NCI-H748 (cell line): Measurements from ENCODE around the gene SRPK2.
"Not testable (repeated sequence)": the region's sequence is repeated elsewhere in the genome, so short reads cannot be mapped to it uniquely, and the experiment has no call there.

Source experiments
- DNase-seq: peaks from one replicate; lab custom pipeline; 2025; ENCODE audit not compliant: unreplicated experiment; lab: John Stamatoyannopoulos, UW

Gene SRPK2

DNA sequence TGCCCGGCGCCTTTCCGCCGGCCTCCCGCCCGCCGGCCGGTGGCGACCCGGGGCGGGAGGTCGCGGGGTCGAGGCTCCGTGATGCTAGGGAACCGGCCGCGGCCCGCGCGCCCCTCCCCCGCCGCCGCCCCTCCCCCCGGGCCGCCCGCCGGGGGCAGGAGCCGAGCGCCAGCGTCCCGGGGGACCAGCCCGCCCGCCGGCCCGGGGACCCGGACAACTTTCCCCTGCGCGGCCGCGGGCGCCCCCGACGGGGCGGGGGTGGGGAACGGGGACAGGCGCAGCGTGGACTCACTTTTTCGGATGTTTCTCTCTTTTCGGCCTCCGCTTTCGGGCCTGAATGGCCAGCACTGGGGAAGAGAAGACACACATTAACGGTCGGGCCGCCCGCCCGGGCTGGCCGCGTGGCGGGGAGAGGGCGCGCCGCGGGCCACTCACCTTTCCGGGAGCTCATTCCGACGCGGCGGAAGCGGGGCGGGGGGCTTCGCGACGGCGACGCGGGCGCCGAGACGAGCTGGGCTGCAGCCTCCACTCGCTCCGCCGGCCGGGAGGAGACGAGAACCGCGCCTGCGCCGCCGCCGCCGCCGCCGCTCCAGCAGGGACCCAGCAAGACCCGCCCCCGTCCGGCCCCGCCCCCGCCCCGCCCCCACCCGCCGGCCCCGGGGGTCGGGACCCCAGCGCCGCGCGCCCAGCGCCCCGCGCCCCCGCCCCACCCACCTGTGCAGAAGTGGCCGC, at the start of gene SRPK2:
SRPK2 (minus strand) TSS at position 566 of the 732 bp plus-strand sequence.
- DNase-seq, result peak; percentile 80

DNA sequence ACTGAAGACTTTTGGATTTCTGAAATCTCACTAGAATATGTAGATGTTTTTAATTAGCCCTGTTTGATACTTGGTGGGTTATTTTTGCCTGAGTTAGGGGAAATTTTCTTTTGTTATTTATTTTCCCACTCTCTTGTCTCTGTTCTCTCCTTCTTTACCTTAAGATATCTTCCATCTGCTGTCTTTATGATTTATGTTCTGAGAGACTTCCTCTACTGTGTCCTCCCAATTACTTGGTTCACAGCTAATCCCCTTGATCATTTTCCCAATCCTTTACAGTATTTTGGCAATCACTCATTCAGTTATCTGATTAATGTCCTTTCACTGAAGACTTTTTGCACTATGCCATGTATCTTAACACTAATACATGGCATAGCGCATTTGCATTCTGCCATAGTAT, 49.5 kb upstream of the SRPK2 start:
- DNase-seq, result no peak

GRCh38 chr7:105437356-105437755, 48.6 kb upstream of the SRPK2 start:
- not testable (repeated sequence) for DNase-seq

DNA sequence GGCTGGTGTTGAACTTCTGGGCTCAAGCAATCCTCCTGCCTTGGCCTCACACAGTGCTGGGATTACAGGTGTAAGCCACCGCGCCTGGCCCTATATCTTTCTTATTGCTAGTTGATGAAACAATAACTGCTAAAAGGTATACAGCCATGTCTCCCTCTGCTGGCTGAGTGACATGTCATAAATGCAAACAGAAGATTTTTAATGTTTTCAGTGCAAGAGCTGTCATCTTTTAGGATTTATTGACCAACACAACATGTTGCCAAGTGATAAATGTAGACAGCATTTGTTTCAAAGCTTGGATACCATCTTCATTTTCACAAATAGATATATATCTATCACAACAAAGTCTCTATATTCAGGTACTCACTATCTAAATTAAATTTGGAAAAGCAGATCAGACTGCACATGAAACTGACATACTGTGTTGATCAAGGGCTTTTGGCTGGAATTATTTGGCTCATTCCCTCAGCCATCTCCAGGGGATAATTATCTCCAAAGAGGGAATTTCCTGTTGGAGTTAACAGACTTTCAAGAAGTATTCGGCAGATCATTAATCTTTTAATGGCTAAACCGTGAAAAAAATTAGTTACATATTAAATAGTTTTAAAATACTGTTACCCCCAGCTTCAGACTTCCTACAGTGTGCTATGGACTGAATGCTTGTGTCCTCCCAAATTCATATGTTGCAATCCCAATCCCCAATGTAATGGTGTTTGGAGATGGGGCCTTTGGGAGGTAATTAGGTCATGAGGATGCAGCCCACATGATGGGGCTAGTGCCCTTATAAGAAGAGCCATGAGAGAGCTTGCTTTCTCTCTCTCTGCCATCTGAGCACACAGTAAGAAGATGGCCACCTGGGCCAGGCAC, 41.3 kb upstream of the SRPK2 start:
- DNase-seq, result peak; percentile 74

DNA sequence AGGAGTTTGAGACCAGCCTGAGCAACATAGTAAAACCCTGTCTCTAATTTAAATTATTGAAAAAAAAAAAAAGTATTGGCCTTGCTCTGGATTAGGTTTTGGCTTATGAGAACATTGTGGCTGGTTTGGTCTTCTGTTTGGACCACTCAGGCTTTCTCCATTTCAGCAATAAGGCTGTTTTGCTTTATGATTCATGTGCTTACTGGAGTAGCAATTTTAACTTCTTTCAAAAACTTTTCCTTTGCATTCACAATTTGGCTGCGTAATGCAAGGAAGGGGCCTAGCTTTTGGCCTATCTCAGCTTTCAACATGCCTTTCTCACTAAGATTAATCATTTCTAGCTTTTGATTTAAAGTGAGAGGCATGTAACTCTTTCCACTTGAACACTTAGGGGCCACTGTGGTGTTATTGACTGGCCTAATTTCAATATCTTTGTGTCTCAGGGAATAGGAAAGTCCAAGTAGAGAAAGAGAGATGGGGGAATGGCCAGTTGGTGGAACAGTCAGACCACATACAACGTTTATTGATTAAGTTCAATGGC, 38.0 kb upstream of the SRPK2 start:
- DNase-seq, result no peak

DNA sequence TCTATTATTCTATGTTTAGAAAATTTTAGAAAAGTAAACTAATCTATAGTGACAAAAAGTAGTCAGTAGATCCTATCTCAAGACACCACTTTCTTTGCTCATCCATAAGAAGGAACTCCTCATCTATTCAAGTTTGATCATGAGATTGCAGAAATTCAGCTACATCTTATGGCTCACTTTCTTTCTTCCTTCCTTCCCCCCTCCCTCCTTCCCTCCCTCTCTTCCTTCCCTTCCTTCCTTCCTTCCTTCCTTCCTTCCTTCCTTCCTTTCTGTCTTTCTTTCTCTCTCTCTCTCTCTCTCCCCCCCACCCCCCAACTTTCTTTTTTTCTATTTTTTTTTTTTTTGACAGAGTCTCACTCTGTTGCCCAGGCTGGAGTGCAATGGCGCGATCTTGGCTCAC, 35.3 kb upstream of the SRPK2 start:
- no peak for DNase-seq

DNA sequence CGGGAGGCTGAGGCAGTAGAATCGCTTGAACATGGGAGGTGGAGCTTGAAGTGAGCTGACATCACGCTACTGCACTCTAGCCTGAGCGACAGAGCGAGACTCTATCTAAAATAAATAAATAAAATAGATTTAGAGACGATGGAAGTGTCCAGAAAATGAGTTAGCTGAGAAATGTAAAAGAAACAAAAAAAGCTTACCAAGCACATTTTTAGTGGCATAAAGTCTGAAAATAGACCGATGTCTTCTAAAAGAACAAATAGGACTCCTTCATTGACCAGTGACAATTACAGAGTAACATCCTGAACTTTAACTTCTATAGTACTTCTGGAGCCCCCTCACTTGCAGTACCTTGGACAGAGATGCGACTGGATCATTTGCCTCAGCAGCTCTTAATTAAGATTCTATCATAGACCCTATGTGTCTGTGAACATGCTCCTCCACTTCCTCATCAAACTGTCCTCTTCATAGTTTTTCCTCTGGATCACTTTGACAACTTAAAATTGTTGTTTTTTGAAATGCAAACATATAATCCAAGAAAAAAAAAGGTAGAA, 25.2 kb upstream of the SRPK2 start:
- no peak for DNase-seq

- not testable (repeated sequence) for DNase-seq
These were observed 22.1 kb upstream of the SRPK2 start for GRCh38 chr7:105410774-105411173.

DNA sequence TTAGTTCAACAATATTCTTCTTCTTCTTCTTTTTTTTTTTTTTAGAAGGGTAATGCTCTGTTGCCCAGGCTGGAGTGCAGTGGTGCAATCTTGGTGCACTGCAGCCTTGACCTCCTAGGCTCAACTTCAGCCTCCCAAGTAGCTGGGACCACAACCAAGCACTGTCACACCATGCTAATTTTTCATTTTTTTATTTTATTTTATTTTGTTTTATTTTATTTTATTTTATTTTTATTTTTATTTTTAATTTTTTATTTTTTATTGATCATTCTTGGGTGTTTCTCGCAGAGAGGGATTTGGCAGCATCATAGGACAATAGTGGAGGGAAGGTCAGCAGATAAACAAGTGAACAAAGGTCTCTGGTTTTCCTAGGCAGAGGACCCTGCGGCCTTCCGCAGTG, 21.1 kb upstream of the SRPK2 start:
- DNase-seq, result not testable (repeated sequence)

GRCh38 chr7:105408791-105409410, 20.2 kb upstream of the SRPK2 start:
- no peak for DNase-seq

DNA sequence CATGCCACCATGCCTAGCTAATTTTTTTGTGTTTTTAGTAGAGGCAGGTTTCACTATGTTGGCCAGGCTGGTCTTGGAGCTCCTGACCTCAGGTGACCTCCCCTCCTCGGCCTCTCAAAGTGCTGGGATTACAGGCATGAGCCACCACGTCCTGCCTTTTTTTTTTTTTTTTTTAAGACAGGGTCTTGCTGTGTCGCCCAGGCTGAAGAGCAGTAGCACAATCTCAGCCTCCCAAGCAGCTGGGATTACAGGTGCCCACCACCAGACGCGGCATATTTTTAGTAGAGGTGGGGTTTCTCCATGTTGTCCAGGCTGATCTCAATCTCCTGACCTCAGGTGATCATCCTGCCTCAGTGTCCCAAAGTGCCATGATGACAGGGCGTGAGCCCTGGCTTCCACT, 14.4 kb upstream of the SRPK2 start:
- DNase-seq, result no peak

DNA sequence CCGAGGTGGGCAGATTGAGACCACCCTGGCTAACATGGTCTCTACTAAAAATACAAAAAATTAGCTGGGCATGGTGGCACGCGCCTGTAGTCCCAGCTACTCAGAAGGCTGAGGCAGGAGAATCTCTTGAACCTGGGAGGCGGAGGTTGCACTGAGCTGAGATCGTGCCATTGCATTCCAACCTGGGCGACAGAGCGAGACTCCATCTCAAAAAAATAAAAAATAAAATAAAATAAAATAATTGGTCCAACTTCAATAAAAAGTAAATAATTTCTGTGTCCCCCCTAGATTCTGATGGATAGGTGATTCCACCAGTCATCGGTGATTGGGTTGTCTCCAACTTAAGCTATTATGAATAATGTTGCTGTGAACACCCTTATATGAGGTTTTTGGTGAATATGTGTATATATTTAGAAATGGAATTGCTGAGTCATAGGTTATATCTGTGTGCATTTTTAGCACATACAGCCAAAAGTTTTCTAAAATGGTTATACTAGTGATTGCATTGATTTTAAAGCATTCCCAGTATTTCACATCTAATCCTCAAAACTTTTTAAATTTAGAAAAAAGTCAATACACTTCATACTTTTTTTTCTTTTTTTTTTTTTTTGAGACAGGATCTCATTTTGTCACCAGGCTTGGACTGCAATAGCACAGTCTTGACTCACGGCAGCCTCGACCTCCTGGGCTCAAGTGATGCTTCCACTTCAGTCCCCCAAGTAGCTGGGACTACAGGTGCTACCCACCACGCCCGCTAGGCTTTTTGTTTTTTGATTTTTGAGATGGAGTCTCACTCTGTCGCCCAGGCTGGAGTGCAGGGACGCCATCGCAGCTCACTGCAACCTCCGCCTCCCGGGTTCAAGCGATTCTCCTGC, 13.7 kb upstream of the SRPK2 start:
- no peak for DNase-seq

- no peak for DNase-seq
These were observed 10.5 kb upstream of the SRPK2 start for GRCh38 chr7:105399043-105399725.

- DNase-seq, result no peak
These were observed 7.8 kb upstream of the SRPK2 start for GRCh38 chr7:105396566-105396965.

GRCh38 chr7:105391429-105391828, 2.7 kb upstream of the SRPK2 start:
- DNase-seq, result no peak

DNA sequence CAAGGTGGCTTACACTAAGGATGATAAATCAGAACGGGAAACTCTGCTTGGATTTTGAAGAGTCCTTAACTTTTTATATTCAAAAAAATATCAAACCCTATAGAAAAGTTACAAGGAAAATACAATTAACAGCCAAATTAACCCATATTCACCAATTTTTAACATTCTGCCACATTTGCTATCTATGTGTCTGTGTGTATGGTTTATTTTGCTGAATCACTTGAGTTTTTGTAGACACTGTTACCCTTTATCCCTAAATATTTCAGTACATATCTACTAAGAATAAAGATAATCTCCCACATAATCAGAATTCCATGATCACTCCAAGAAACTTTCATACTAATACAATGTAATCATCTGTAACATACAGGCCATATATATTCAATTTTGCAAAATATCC, 1.2 kb upstream of the SRPK2 start:
- no peak for DNase-seq

DNA sequence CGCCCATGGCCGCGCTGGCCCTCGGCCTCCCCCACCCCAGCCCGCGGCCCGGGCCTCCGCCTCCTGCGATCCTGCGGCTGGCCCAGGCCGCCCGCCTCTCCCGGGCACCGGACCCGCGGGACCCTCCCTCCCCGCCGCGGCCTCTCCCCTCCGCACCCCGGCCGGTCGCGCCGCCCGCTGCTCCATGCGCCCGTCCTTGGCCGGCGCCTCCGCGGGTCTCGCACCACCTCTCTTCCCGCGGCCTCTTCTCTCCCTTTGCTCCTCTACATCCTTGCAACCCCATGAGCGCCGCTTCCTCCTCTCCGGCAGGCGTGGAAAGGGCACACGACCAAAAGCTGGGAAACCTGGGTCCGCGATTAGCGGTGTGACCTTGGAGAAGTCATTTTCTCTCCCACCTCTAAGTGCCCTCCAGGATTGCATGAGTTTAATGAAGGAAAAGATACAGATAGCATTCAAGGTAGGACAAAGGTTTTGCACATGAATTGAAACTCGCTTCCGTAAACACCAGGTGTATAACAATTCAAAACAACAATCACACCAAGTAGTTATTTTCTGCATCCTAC, 448 bp upstream of the SRPK2 start:
- peak; percentile 78 for DNase-seq

DNA sequence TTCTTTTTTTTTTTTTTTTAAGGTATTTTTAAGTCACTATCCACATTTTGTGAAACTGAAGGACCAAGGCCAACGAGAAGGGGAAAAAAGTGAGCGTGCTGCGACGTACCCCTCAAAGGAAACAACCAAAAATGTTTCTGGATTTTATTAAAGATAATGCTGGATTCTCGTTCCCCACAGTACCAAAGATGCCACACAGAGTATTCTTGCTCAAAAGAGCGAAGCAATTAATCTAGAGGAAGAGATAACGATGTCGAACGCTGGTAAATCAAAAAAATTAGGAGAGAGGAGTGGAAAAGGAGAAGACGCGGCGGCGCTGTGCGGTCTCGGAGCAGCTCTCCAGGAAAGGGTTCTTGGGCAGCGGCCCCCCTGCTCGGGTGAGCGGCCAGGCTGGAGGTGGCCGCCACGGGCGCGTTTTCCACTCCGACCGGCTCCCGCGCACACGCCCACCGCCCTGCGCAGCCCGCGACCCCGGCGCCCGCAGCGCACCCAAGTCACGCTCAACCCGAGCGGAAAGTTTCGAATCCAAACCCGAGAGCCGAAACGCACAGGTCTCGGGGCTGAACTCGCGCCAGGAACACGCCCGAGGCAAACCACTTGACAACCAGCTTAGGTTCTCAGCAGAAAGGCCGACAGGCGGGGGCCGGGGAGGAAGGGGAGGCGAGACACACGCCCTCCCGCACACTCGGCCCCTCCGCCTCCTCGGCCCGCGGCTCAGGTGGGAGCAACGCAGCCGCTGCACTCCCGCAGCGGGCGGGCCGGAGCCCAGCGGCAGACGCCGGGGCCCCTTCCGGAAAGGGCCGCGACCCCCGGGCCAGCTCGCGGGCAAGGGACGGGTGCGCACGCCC, 989 bp downstream of the SRPK2 start:
- peak; percentile 75 for DNase-seq
